Ishikawa (cell line): Measurements from ENCODE around the gene TMEM242.
A peak's percentile ranks its signal among the peaks of the same experiment; 100 is the strongest.

Source experiments
- CEBPB ChIP-seq: IDR thresholded peaks from 2 replicates; pipeline ENCODE4 v1.6.1; 2012
- CREB1 ChIP-seq: IDR thresholded peaks from 2 replicates; pipeline ENCODE4 v1.6.1; 2012; ENCODE audit warnings: low read depth
- EGR1 ChIP-seq: IDR thresholded peaks from 2 replicates; pipeline ENCODE4 v1.6.1; 2012
- EP300 ChIP-seq: IDR thresholded peaks from 2 replicates; pipeline ENCODE4 v1.6.1; 2012; ENCODE audit warnings: borderline replicate concordance
- FOXM1 ChIP-seq: IDR thresholded peaks from 2 replicates; pipeline ENCODE4 v1.6.1; 2012; ENCODE audit warnings: low read depth, borderline replicate concordance
- MAX ChIP-seq: IDR thresholded peaks from 2 replicates; pipeline ENCODE4 v1.6.1; 2012
- NFIC ChIP-seq: IDR thresholded peaks from 2 replicates; pipeline ENCODE4 v1.6.1; 2012
- RAD21 ChIP-seq: IDR thresholded peaks from 2 replicates; pipeline ENCODE4 v1.6.1; 2012; ENCODE audit warnings: low read depth
- TAF1 ChIP-seq: IDR thresholded peaks from 2 replicates; pipeline ENCODE4 v1.6.1; 2012; ENCODE audit warnings: low read depth, mild to moderate bottlenecking
- TCF12 ChIP-seq: IDR thresholded peaks from 2 replicates; pipeline ENCODE4 v1.6.1; 2012; ENCODE audit warnings: low read depth
- TEAD4 ChIP-seq: IDR thresholded peaks from 2 replicates; pipeline ENCODE4 v1.6.1; 2012
- USF1 ChIP-seq: IDR thresholded peaks from 2 replicates; pipeline ENCODE4 v1.6.1; 2012
- YY1 ChIP-seq: IDR thresholded peaks from 2 replicates; pipeline ENCODE4 v1.6.1; 2012; ENCODE audit warnings: low read depth
- ZBTB7A ChIP-seq: IDR thresholded peaks from 2 replicates; pipeline ENCODE4 v1.6.1; 2012; ENCODE audit warnings: low read depth
- TF ChIP-seq, protein P1 (sequence below): IDR thresholded peaks from 2 replicates; pipeline ENCODE4 v1.6.1; 2012; ENCODE audit warnings: low read depth, mild to moderate bottlenecking

TMEM242 gene

GRCh38 chr6:157283330-157283898 lies 39.9 kb downstream of the TMEM242 start:
- no peak for TF ChIP-seq EGR1
- TF ChIP-seq ZBTB7A, result no peak
- TF ChIP-seq TAF1, result no peak
- no peak for TF ChIP-seq NFIC
- TF ChIP-seq FOXM1, result no peak
- no peak for TF ChIP-seq CREB1
- no peak for TF ChIP-seq USF1
- no peak for TF ChIP-seq TEAD4
- no peak for TF ChIP-seq CEBPB
- TF ChIP-seq, protein P1, sequence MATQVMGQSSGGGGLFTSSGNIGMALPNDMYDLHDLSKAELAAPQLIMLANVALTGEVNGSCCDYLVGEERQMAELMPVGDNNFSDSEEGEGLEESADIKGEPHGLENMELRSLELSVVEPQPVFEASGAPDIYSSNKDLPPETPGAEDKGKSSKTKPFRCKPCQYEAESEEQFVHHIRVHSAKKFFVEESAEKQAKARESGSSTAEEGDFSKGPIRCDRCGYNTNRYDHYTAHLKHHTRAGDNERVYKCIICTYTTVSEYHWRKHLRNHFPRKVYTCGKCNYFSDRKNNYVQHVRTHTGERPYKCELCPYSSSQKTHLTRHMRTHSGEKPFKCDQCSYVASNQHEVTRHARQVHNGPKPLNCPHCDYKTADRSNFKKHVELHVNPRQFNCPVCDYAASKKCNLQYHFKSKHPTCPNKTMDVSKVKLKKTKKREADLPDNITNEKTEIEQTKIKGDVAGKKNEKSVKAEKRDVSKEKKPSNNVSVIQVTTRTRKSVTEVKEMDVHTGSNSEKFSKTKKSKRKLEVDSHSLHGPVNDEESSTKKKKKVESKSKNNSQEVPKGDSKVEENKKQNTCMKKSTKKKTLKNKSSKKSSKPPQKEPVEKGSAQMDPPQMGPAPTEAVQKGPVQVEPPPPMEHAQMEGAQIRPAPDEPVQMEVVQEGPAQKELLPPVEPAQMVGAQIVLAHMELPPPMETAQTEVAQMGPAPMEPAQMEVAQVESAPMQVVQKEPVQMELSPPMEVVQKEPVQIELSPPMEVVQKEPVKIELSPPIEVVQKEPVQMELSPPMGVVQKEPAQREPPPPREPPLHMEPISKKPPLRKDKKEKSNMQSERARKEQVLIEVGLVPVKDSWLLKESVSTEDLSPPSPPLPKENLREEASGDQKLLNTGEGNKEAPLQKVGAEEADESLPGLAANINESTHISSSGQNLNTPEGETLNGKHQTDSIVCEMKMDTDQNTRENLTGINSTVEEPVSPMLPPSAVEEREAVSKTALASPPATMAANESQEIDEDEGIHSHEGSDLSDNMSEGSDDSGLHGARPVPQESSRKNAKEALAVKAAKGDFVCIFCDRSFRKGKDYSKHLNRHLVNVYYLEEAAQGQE, result no peak
- TF ChIP-seq TCF12, result no peak
- TF ChIP-seq YY1, result no peak

DNA sequence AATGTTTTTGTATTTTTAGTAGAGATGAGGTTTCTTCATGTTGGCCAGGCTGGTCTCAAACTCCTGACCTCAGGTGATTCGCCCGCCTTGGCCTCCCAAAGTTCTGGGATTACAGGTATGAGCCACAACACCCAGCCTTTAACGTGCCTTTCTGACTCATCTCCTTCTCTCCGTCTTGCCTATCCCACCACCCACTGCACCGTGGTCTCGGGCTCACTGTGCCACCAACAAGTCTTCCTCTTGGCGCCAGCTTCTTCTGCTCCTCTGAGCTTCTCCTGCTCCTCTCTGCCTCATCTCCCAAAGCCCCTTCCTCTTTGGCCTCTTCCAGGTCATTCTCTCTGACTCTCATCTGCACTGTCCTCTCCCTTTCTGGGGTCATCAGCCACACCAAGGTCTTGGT lies 41.0 kb downstream of the TMEM242 start:
- TF ChIP-seq EP300, result no peak

DNA sequence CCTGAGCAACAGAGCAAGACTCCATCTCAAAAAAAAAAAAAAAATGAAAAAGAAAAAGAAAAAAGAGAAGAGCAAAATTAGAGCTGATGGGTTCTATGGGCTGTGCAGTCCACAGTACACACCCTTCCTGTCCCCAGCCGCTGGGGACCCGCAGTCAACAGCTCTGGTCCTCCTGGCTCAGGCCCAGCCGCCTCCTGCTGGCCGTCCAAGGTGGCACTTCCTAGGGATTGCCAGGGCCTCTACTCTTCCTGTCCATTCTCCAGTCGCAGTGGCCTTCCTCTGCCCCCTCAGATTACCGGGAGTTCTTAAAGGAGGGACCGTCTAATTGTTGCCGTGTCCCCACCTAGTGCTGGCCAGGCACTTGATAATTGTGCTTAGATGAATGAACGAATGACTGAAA lies 41.7 kb downstream of the TMEM242 start:
- no peak for TF ChIP-seq NFIC
- no peak for TF ChIP-seq USF1
- no peak for TF ChIP-seq YY1
- no peak for TF ChIP-seq FOXM1
- no peak for TF ChIP-seq TEAD4
- no peak for TF ChIP-seq MAX
- TF ChIP-seq ZBTB7A, result no peak
- peak; percentile 20; the same call in 1 of the 2 replicates for TF ChIP-seq RAD21

DNA sequence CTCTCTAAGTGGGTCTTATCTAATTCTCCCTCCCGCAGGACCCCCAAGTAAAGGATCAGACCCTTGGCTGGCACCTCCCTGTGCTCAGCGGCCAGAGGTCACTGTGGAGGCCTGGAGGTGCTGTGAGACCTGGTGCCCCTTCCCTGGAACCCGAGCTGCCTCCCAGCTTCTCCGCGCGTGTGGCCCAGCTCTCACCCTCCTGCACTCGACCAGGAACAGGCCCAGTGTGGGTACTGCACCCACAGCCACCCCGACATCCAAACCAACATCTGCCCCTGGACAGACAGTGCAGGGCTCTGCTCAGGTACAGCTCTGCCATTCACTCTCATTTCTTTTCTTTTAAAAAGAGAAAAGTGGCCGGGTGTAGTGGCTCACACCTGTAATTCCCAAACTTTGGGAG lies 42.4 kb downstream of the TMEM242 start:
- TF ChIP-seq TCF12 (no peak), RAD21 (no peak), NFIC (no peak), TAF1 (no peak), FOXM1 (no peak), TEAD4 (no peak), MAX (no peak), USF1 (no peak)

- no peak for TF ChIP-seq FOXM1
- no peak for TF ChIP-seq NFIC
- TF ChIP-seq USF1, result no peak
- TF ChIP-seq TCF12, result no peak
- no peak for TF ChIP-seq TAF1
- TF ChIP-seq, protein P1, result no peak
- TF ChIP-seq CEBPB, result no peak
- no peak for TF ChIP-seq EP300
- TF ChIP-seq CREB1, result no peak
- TF ChIP-seq YY1, result no peak
- TF ChIP-seq RAD21, result no peak
- no peak for TF ChIP-seq MAX
- no peak for TF ChIP-seq EGR1
- no peak for TF ChIP-seq ZBTB7A
Measured at GRCh38 chr6:157280157-157280556, 43.2 kb downstream of the TMEM242 start.
